AG10803 (cell line): Measurements from ENCODE around the gene STMN1.

Experiments
- DNase-seq: peaks from one replicate; pipeline ENCODE4 v3.0.0; 2010; ENCODE audit warnings: low read depth
- H3K4me3 ChIP-seq: 2 replicates; pipeline ENCODE4 v1.5.1; 2011; ENCODE audit warnings: mild to moderate bottlenecking, low read length, control low read depth
- TF ChIP-seq, protein P1 (sequence below): conservative IDR thresholded peaks from 2 replicates; pipeline ENCODE4 v1.5.1; 2011; ENCODE audit warnings: mild to moderate bottlenecking, low read length, control low read depth, inconsistent platforms

The STMN1 gene

DNA sequence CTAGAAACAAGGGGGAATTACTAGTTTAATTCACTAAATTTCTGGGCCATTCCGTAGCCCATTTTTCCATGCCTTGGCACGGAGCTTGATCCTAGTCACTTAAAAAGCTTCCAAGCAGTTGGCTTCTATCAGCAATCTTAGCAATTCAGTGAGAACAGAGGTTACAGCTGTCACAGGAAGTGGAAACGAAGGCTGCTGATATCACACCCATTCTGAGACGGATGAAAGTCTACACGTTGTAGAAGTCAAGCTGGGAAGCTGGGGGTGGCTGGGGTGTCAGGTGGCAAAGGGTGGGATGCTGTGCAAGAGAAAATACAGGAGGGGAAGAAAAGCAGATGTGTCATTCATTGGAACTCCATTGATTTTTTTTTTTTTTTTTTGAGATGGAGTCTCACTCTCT lies 11.8 kb upstream of the STMN1 start:
- no peak for DNase-seq
- TF ChIP-seq, protein P1, sequence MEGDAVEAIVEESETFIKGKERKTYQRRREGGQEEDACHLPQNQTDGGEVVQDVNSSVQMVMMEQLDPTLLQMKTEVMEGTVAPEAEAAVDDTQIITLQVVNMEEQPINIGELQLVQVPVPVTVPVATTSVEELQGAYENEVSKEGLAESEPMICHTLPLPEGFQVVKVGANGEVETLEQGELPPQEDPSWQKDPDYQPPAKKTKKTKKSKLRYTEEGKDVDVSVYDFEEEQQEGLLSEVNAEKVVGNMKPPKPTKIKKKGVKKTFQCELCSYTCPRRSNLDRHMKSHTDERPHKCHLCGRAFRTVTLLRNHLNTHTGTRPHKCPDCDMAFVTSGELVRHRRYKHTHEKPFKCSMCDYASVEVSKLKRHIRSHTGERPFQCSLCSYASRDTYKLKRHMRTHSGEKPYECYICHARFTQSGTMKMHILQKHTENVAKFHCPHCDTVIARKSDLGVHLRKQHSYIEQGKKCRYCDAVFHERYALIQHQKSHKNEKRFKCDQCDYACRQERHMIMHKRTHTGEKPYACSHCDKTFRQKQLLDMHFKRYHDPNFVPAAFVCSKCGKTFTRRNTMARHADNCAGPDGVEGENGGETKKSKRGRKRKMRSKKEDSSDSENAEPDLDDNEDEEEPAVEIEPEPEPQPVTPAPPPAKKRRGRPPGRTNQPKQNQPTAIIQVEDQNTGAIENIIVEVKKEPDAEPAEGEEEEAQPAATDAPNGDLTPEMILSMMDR: no peak
- H3K4me3 ChIP-seq: no peak overlapping the region

DNA sequence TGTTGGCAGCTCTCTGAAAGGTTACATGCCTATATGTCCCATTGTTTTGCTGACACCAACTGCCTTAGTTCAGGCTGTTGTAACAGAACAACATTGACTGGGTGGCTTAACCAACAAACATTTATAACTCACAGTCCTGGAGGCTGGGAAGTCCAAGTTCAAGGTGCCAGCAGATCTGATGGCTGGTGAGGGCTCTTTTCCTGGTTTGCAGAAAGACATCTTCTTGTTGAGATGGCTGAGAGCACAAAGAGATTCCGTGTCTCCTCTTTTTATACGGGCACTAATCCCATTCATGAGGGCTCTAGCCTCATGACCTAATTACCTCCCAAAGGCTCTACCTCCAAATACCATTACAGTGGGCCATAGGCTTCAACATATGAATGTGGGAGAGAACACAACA lies 10.2 kb upstream of the STMN1 start:
- no peak overlapping the region for H3K4me3 ChIP-seq
- TF ChIP-seq, protein P1: no peak
- no peak for DNase-seq

DNA sequence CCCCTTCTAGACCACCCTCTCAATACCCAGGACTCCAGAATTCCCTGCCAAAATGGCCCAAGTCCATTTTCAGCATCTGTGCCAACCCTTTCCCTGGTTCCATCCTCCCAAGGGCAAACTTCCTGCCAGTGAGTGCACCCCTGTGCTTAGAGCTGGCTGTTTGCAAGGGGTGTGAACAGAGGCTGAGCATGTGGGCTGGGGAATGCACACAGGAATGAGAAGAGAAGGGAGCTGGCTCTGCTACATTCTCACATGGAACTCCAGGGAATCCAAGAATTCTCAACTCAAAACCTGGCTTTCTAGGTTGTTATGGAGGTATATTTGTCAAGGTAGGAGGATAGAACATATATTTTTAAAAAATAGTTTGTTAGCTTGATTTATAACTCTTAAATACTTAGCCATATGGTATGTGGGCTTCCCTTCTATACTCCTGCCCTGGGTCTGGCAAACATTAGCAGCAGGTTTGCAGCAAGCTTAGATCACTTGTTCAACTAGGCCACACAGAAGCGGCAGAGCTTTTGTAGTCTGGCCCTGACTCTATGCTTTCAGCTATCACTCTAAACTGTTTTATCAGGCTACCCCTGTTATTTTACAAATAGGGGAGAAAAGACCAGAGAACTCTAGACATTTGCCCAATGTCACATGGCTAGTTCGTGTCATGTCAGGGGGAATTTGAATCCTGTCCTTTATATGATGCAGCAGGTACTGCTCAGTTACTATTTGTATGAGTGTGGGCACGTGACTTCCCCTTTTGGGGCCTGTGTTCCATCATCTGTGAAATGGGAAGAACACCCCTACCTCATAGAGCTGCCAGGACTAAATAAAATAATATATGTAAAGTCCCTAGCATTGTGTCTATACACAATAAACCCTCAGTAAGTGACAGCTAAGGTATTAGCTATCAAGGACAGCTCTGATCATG lies 8.1 kb upstream of the STMN1 start:
- no peak overlapping the region for H3K4me3 ChIP-seq
- TF ChIP-seq, protein P1: no peak
- DNase-seq: peak; percentile 57

DNA sequence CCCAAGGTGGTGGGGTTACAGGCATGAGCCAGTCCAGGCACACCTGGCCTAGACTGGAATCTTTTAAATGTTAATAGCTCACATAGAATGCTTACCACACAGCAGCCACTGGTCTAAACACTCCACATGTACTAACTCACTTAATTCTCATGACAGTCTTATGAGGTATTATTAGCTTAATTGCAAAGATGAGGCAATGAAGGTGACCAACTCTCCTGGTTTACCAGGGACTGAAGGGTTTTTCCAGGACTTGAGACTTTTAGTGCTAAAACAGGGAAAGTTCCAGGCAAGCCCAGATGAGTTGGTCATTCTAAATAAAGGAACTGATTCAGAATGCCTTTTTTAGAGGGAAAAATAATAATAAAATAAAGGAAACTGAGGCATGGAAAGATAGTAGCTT lies 7.0 kb upstream of the STMN1 start:
- no peak overlapping the region for H3K4me3 ChIP-seq
- no peak for DNase-seq
- TF ChIP-seq, protein P1: no peak

DNA sequence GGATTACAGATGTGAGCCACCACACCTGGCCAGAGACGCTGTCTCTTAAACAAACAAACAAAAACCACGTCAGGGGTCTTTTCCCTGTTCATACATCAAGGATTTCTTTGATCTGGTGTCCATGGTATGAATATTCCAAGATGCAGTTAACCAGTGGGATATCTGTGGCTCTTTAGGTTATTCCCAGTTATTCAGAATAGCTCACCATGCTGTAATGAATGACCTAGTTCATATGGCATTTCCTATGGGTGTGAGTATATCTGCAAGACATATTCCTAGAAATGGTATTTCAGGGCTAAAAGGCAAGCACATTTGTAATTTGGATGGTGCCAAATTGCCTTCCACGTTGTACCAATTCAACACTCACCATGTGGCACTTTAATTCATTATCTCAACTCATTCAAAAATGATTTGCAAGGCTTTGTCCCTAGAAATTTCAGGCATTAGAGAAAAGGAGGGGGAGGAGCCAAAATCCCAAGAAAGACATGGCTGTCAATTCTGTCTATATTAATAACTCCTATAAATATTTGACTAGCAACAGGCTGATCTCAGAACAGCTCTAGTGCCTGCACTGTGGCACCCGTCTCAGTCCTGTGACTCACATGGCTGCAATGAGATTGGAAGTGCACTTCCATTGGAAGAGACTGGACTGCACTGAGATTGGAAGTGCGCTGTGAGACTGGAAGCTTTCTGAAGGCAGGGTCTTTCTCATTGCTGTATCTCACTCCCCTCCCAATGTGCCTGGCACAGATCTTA lies 6.0 kb upstream of the STMN1 start:
- no peak overlapping the region for H3K4me3 ChIP-seq
- peak; percentile 81 for DNase-seq
- TF ChIP-seq, protein P1: no peak

DNA sequence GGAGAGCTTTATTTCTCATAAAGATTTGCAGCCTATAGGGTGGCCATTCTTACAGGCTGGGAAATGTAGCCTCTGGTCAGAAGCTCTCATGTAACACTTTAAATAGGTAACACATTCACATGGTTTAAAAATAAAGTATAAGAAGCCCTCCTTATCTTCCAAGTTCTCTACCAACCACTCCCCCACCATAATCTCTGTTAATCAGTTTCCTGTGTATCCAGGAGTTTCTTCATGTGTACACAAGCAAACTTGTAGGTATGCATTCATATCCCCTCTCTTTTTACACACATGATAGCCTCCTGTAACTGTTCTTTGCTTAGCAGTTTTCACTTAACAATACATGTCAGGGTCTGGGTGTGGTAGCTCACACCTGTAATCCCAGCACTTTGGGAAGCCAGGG lies 4.9 kb upstream of the STMN1 start:
- H3K4me3 ChIP-seq: no peak overlapping the region
- DNase-seq: no peak
- TF ChIP-seq, protein P1: no peak
